Hematopoietic multipotent progenitor cell treated with erythropoietin and hydrocortisone succinate and interleukin-3 and kit ligand, for 15 days (in vitro differentiated cells): ENCODE results near the gene LACTBL1.

Experiments used
- DNase-seq: peaks from one replicate; pipeline ENCODE4 v3.0.0-alpha.2; 2015; ENCODE audit warnings: low spot score

The LACTBL1 gene

DNA sequence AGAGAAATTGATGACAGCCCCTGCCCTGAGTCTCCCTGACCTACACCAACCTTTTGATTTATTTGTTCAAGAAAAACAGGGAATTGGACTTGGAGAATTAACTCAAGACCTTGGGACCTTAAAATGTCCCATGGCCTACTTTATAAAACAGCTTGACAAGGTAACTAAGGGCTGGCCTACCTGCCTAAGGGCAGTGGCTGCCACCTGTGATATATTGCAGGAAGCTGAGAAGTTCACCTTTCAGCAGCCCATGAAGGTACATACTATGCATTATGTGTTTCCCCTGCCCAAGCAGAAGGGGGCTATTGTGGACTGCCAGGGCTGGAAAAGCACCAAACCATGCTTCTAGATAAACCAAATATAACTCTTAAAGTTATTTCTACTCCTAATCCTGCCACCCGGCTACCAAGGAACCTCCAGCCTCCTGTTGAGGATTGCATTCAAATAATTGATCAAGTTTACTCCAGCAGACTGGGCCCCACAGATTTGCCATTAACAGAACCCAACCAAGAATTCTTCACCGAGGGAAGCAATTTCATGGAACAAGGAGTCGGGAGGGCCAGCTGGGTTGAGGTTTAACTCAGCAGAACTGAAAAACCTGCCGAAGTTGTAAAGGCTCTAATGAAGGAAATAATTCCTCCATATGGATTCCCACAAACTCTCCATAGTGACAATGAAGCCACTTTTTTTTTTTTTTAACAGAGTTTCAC lies 28.2 kb downstream of the LACTBL1 start:
- no peak for DNase-seq

DNA sequence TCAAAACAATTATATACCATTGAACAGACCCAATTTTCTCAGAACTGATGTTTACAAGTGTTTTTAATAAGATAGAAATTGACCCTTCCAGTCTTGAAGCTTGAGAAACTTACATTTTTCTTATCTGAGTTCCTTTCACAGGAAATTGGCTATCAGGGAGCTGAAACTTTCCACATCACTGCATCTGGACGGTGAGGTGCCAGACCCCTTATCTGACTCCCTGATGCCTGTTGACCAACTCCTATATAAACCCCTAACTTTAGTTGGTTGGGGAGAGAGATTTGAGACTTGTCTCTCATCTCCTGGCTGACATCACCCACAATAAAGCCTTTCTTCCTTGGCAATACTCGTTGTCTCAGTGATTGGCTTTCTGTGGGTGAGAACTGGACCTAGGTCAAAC lies 31.4 kb downstream of the LACTBL1 start:
- no peak for DNase-seq

DNA sequence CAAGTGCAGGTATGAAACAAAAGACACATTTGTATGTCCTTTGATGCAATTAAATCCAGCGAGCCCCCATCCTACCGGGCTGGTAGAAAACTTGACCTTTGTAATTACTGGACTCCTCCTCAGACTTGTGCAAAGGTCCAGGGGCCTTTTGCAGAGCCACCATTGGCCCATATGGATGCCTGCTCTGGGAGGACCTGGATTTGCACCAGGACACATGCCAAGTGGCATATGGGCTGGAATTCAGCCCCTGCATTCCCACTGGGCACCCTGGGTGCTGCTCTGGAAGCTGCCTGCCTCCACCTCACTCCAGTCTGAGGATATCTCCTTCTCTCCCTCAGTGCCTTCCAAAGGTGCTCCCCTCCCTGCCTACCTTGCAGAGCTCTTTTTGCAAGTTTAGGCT lies 36.0 kb downstream of the LACTBL1 start:
- DNase-seq: no peak

DNA sequence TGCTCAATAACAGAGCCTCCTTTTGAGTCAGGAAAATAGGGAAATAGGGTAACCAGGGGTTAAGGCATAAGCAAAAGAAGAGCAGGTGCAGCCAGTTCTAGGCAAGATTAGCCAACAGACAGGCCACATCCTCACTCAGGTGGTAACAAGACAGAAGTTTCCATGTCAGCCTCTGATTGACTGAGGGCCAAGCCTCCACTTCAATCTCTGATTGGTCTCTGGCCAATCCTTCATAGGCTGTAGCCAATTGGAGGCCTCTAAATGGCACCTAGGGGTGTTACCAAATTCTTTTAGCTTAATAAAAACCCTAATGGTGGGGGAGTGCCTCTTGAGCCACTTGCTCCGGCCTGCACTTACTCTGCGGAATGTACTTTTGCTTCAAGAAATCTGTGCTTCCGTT lies 37.2 kb downstream of the LACTBL1 start:
- no peak for DNase-seq

DNA sequence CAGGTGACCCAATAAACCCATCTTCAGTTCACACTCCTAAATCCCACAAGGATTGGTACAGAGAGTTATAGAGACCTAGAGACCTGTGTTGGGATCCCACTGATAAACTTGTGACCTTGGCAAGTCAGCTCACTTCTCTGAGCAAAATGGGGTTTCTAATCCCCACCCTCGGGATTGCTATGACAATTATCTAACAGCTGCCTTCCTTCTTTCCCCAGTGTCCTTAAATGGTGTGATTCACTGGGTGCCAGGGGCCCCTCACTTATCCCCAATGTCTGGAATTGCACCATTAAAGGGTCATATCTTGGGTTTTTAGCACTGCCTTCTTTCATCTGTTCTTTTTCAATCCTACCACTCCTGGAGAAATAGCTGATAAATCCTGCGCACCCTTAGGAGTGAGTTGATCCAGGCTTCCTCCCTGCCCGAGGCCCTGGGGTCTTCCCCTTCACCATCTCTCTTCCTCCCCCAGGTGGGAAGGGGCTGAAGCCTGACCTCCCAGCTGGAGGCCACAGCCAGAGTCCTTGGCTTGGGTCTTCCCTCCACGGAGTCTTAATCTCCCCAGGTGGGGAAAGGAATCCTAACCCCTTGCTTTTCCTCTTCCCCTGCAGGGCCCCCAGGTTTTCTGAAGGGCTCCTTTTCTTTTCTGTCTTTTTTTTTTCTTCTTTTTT lies 39.7 kb downstream of the LACTBL1 start:
- no peak for DNase-seq

DNA sequence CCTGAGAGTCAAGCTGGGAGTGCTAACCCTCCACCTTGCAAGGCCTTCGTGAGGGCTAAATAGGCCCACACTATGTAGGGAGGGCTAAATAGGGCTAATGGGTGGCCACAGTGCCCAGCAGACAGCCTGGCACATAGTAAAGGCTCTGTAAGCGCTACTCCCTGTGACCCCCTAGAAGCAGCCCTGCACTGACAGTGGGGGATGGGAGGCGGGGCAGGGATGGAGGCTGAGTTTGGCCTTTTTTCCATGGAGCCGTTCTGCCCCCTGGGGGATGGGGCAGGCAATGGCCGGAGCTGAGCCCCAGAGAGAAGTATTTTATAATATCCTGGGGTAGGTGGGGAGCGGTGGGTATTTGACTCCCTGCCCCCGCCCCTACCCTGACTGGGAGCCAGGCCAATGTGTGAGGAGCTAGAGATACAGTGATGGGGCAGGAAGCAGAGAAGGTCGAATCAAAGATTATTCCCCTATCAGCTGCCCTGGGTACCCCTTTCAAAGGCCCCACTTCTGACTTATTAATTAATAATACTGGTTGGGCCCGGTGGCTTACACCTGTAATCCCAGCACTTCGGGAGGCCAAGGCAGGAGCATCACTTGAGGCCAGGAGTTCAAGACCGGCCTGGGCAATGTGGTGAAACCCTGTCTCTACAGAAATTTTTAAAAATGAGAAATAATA lies 42.3 kb downstream of the LACTBL1 start:
- DNase-seq: no peak

DNA sequence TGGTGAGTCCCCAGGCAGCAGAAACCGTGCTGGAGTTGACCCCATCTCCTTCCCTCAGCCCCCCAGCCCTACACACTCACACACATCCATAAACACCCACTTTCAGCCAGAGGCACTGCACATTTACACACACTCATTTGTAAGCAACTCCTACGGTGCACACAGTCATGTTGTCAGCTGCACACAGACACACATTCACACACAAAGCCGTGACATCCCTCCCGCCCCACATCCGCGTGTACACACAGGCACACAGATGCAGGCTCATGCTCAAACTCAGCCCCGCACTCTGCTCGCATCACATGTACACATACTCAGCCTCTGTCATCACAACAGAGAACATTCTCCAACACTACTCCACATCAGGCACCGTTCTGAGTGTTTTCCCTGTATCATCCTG lies 47.6 kb downstream of the LACTBL1 start:
- DNase-seq: no peak

DNA sequence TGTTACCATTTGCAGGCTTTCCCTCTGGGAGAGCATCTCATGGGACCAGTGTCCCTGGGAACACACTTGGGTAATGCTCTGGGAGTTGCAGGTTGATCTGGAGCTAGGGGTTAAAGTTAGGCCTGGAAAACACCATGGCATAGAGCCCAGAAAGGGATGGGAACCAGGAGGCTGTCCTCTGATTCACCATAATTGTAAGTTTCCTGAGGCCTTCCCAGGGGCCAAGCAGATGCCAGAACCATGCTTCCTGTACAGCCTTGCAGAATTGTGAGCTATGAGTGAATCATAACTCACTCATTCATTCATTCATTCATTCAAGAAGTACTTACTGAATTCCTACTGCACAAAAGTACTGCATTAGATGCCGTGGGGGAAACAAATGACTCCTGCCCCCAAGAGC lies 50.0 kb downstream of the LACTBL1 start:
- DNase-seq: no peak

DNA sequence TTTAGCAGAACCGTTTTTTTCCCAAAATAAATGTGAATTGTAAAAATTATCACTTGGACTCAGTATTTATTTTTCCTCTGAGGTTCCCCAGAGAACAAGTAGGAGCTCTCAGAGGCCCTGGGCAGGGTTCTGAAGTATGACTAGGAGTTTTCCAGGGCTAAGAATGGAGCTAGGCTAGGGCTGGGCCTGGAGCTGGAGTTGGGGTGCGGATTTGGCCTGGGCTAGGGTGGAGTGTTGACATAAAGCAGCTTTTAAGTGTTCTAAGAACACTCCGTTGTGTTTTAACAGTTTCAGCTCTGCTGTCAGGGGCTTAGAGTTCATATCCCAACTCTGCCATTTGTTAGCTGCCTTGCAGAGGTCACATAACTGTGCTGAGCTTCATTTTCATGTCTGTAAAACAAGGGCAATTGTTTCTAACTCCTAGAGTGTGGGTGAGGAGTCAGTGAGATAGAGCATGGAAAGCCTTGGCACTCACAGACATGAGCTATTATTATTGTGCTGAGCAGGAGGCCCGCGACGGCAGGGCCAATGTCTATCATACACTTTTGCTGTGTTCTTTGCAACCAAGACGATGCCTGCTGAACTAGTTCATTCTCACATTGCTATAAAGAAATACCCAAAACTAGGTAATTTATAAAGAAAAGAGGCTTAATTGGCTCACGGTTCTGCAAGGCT lies 51.1 kb downstream of the LACTBL1 start:
- DNase-seq: no peak

DNA sequence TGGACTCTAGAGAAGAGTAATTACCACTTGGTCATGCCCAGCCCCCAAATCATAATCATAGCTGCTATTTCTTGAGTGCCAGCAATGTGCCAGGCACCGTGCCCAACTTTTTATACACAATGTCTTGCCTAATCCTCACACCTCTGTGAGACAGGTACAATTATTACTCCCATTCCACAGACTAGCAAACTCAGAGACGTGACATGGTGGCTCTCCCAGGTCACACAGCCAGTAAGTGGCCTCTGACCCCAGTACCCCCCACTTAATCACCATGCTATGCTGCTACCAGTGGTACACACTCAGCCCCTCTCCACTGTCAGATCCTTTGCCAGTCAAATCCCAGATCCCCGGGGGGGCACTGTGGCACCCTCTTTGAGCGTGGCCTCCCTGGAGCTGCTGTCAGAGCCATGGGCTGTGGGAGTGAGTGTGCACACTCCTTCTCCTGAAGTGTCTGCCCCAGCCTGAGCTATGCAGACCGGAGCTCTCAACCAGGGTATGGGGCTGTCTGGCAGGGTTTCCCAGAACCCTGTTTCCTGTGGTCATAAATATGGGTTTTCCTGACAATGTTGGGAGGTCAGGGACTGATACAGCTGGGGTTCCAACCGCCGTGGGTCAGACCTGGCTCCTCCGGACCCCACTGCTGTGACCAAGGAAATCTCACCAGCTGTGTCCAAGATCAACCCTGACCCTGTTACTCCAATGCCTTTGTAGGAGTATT lies 51.8 kb downstream of the LACTBL1 start:
- DNase-seq: no peak

DNA sequence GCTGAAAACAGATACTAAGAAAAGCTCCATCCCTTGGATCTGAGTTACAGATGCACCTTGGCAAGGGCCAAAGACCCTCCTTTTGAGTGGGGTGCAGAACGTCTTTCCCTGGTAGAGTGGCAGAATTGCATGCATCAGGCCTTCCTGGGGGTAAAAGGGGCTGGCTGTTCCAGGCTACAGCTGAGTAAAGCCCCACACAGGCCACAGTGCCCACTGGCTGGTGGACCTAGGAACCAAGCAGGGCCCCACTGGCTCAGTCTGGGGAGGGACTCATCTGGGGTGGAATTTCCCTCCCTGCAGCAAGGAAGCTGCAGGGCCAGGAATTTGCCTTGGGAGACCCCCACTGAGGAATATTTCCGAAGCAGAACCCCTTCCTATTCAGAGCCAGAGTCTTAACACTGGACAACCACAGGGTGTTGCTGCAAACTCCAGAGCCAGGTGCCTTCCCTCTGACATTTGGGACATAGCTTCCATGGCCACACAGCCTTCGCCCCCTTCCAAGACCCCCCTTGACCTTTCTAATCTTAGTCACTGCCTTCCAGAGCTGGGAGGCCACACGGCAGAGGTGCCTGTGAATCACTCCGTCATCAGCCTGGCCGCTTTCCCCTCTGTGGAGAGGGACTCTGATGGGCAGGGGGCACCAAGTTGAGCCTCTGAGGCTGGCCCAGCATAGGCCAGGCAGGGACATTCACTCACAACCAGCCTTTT lies 52.5 kb downstream of the LACTBL1 start:
- DNase-seq: no peak

DNA sequence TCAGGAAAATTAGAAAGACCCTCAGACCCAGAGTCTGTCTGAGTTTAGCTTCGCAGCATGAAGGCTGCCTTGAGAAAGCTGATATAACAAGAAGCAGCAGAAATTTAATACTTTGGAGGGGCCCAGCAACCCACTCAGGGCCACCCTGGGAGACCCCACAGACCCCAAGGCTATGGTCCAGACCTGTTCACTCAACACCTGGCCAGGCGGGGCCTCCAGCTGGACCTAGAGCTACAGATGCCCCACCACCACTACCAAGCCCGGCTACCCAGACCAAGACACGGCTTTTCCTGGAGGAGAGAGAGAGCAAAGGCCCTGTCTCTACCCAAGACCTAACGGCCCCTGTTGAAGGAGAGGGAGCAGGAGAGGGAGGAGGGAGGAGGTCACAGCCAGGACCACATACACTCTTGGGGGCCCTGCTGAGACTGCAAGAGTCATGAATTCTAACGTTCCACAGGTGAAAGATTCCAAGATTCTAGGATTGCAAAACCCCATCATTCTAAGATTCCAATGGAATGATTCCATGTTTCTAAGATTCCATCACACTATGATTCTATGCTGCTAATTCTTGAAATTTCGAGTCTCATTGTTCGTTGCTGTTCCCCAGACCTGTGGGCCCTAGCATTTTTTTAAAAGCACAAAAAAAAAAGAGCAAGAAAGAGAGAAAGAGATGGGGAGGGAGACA lies 53.2 kb downstream of the LACTBL1 start:
- no peak for DNase-seq

DNA sequence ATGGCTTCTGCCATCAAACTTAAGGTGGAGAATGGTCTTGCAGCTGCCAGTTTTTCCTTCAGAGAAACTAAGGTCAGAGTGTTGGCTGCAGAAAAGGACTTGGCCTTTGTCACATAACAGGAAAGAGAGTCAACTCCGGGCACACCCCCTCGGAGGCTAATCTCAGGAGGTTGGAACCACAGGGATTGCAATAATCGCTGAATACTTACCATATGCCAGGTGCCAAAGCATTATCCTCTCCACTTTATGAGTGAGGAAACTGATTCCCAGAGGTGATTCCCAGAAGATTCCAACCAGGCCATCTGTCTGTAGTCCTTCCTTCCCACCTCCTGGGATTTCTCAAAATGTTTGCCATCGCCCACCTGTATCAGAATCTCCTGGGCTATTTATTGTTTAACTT lies 54.0 kb downstream of the LACTBL1 start:
- no peak for DNase-seq

DNA sequence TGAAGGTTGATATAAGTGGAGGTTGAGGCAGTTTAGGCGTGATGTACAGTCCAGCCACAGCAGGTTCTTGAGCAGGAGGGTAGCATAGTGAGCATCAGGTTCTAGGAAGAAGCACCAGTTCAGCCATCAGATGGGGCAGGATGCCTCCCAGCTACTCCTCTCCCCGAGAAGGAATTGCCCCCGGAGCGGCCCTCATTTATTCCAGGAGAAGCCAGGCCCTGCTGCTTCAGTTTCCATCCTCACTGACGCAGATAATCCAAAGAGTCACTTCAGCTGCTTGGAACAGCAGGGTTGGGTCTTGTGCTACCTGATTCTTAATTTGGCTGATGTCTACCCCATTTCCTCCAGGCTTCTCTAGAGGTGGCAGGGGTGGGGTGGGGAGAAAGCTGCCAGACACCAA lies 54.7 kb downstream of the LACTBL1 start:
- no peak for DNase-seq

DNA sequence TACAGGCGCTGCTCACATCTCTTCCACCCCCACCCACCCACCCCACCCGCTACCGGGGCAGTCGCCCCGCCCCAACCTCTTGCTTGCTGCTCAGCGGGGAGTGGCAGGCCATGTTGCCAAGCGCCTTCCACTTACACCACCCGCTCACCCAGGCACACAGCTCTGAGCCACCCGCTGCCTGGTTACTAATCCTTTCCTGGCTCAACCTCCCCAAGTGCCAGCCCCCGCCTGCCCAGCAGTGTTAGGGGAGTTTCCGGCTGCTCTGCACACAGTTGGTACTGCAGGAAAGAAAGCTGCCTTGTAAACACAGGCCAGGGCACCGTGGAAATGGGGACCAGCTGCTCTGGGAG lies 56.2 kb downstream of the LACTBL1 start:
- no peak for DNase-seq

DNA sequence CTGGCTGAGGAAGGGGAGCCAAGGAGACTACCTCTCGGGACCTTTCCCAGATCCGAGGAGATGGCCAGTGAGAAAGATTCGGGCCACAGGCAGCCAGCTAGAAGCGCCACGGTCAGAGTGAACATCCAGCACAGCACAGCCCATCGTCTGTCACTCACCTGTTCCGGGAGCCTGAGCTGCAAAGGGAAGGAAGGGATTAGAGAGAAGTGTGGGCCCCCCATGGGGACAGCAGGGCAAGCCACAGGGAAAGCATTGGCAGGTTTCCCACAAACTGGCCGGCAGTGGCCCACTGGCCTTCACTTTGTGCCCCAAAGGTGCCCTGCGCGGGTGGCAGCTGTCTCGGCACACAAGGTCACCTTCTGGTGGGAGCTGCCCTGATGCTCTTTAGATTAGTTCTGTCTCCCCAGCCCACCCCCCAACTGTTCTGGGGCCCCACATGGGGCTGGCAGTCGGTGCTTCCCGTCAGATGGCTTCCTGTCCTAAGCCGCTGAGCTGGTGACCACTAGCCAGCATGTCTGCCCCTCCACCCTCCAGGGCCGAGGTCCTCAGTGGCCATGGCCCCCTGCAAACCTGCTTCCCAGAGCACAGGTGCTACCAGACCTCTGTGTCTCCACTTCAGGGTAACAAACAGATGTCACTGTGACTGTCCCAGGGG lies 56.7 kb downstream of the LACTBL1 start:
- DNase-seq: no peak

DNA sequence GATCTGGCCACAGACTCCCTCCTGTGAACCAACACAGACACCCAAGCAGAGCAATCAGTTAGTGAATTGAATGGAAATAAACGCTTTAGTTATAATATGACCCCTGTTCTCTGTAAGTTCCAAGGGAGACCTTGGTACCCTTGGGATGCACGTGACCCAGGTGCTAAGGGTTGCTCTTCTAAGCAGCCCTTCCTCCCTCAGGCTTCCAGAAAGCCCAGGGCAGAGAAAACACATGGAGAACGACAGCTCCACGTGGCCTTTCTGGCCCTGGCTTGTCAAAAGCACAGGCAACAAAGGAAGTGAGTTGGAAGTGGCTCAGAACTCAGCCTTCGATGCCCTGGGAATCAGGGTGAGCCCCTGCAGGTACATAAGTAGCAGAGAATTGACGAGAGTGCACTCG lies 57.4 kb downstream of the LACTBL1 start:
- no peak for DNase-seq

DNA sequence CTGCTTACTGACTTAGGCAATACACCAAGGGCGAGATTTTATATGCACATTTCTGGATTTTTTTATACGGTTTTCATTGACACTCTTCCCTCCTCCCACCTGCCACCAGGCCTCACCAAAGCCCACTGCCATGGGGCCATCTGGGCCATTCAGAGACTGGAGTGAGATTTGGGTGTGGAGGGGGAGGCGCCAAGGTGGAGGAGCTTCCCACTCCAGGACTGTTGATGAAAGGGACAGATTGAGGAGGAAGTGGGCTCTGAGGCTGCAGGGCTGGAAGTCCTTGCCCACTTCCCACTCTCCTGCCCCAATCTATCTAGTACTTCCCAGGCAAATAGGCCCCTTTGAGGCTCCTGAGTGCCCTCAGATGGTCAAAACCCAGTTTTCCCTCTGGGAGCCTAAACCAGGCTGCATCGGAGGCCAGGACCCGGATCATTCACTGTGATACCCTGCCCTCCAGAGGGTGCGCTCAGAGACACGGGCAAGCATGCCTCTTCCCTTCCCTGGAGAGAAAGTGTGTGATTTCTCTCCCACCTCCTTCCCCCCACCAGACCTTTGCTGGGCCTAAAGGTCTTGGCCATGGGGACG lies 57.9 kb downstream of the LACTBL1 start:
- DNase-seq: no peak

DNA sequence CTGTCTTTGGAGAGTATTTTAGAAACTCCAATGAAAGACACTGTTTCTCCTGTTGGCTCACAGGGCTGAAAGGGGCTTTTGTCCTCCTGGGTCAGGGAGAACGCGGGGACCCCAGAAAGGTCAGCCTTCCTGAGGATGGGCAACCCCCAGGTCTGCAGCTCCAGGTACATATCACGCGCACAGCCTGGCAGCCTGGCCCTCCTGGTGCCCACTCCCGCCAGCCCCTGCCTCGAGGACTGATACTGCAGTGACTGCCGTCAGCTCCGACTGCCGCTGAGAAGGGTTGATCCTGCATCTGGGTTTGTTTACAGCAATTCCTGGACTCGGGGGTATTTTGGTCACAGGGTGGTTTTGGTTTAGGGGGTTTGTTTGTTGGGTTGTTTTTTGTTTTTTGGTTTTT lies 58.5 kb downstream of the LACTBL1 start:
- DNase-seq: no peak
